ENCODE measurements around the gene FLNC.

Gene FLNC

DNA sequence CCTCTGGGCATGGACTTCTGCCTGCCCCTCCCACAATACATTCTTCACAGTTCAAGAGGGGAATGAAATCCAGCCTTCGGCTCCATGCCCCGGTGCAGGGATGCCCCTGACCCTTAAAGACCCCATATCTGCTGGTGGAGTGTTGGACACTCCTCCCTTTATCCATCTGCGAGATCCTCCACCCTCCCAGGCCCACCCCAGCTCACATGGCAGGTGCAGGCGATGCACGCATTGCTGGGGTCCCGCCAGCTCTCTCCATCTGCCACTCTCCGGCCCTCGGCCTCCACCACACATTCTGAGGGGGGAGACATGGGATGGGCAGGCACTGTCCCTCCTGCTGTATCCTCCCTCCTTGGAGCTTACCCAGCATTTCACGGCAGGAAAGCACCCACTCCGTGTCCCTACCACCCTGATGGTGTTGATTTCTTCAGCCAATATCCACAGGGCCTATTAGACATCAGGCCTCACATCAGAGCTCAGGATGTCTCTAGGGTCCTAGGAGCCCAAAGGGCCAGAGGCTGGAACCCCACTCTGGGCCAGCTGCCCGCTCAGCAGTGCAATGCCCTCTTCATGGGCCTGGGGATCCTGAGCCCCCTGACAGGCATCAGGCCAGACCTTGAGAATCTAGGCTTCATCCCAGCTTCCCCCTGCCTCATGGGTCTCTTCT, 50.7 kb downstream of the FLNC start:
- peak; percentile 42 for DNase-seq

DNA sequence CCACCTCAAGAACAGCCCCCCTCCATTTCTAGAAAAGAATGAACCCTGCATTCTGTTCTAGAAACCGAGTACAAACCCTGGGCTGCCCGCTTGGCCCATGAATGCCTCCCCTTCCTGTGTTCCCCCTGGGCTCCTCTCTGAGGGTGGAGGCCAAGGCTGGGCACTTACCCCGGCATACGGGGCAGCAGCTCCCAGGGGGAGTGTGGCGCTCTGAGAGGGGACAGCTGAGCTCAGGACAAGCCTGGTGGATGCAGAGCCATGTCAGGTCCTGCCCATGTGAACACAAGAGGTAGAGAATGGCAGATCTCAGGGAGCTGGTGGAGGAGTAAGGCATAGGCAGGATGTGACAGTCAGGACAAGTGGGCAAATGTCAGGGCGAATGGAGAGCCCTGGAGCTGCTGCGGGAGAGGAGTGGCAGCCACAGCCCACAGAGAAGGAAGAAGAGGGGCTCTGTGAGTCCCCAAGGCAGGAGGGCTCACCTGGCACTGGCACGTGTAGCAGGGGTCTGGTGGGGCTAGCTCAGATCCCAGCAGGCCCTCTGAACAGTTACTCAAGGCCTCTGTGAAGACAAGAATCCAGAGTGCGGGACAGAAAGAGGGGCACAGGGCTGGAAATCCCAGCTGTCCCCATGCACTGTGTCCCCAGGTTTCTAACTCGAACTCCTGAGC, 51.4 kb downstream of the FLNC start:
- DNase-seq = peak; percentile 20

GRCh38 chr7:128882134-128882533, 51.9 kb downstream of the FLNC start:
- DNase-seq = no peak

GRCh38 chr7:128883622-128884448, 53.6 kb downstream of the FLNC start:
- DNase-seq = peak; percentile 86

DNA sequence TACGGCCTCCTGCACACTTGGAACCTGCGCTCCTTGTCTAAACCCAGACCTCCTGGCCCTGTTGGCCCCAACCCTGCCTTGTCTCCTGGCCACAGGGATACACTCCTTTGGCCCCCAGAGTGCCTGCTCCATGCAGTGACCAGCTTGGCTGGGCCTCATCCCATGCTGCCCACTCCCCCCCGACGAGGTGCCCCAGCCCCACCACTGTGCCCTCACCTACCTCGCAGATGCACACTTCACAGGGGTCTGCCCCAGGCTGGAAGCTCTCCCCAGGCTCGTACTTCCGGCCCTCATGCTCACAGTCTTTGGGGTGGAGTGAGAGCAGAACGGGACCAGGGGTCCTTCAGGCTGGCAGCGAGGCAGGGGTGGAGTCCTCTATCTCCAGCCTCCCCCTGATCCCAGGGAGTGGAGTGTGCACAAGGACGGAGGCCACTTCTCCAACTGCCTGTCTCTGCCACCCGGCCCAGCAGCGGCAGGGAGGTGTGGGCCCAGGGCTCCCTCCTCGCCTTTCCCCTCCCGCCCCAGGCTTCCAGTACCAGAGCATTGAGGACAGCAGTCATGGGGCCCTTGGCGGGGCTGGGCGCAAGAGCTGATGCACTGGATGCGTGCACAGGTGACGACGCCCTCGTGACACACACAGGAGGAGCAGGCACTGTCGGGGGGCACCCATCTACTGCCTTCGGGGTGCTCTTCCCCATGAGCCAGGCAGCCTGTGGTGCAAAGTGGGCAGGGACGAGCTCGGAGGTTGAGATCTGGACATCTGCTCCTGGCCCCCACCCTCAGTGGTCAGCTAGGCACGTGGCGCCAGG, 54.6 kb downstream of the FLNC start:
- peak; percentile 37 for DNase-seq

GRCh38 chr7:128885370-128886187, 55.4 kb downstream of the FLNC start:
- peak; percentile 27 for DNase-seq

- peak; percentile 37 for DNase-seq
Observed at GRCh38 chr7:128886391-128887168, 56.4 kb downstream of the FLNC start.

DNA sequence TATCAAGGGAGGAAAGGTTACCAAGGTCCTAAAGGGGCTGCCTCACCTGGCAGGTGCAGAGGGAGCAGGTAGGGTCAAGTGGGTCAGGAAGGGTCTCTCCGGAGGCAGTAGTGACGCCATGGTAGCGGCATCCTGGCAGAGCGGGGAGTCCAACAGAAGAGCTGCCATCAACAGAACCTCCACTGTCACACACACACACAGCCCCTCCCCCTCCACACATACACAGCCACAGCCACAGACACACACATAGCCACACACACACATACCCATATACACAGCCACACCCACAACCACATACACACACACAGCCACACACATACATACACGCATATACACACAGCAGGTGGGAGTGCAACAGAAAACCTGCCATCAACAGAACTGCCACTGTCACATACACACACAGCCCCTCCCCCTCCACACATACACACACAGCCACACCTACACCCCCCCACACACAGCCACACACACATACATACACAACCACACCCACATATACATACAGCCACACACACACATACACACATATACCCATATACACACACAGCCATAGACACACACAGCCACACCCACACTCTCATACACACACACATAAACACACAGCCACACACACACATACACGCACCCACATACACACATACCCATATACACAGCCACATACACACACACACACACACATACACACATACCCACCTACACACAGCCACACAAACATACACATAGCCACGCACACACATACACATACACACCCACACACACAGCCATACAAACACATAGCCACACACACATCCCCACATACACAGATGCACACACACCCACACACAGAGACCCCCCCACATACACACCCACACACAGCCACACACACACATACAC, 57.2 kb downstream of the FLNC start:
- DNase-seq = peak; percentile 27

- DNase-seq = no peak
Observed at GRCh38 chr7:128888039-128888755, 58.0 kb downstream of the FLNC start.

GRCh38 chr7:128888756-128889095, 58.5 kb downstream of the FLNC start:
- DNase-seq = peak; percentile 20

DNA sequence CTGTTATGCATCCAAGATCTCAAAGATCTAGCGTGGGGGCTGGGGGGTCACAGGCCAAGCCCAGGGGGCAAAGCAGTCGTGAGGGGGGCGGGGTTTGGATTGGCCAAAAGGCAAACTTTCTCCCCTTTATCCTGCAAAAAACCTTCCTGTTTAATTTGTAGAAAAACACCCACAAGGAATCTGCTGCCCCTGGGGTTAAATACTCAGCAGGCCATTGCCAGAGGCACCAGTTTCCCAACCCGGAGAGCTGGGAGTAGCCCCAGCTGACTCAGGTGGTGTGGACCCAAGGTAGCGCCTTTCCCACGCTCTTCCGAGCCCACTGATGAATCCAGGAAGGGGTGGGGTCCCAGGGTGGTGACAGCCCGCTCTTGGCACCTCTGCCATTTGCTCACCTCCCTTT, 58.9 kb downstream of the FLNC start:
- peak; percentile 10 for DNase-seq

DNA sequence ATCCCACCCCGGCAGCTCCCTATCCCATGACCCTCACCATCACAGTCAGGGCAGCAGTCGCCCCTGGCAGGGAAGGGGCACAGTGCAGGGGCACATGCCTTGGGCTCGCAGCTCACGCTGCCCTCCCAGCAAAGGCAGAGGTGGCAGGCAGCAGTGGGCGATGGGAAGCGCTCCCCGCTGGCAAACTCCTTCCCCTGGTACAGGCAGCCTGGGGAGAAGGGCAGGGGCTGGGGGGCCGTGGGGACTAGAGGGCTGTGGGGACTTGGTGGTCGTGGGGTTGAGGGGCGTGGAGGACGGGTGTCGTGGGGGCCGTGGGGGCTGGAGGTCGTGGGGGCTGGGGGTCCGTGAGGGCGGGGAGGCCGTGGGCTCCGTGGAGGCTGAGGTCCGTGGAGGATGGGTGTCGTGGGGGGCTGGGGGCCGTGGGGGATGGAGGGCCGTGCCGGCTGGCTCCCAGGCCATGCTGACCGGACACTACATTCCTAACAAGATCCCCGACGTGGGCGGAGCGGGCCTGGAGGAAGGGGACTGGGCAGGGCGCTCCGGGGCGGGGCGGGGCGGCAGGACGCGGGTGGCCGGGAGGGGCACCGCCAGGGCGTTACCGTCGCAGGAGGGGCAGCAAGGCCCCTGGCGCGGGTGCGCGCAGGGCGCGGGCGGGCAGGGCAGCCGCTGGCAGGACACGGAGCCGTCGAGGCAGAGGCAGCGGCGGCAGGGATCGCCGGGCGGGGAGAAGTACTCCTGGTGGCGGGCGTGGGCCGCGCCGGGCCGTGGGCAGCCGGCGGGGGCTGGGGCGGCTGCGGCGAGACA, 60.3 kb downstream of the FLNC start:
- DNase-seq = peak; percentile 47

GRCh38 chr7:128891110-128891941, 61.1 kb downstream of the FLNC start:
- peak; percentile 42 for DNase-seq

- no peak for DNase-seq
Observed at GRCh38 chr7:128891942-128892269, 61.7 kb downstream of the FLNC start.

DNA sequence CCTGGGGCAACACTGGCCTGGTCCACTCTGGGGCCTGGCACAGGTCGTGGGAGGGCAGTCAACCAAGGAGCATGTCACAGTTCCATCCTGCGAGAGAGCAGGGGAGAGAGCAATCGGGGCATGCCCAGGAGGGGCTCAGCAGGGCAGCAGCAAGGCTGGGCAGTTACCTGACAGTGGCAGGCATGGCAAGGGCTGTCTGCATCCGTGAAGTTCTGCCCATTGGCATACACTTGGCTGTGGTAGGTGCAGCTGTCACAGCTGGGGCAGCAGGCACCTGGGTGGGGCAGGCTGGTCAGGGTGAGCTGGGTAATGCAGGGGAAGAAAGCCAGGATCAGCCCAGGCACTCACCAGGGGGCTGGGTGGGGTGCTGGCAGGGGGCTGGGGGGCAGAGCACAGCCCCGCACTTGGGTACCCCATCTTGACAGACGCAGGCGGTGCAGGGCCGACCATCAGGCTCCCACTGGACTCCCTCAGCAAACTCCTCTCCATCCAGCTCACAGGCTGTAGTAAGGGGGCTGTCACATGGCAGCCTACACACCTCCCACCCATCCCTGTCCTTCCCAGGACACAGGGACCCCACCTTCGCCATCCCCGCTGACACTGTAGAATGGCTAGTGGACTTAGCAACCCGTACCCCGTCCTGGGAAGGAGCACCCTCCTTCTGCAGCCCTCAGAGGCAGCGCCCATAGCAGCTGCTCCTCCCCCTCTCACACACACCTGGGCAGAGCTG, 62.5 kb downstream of the FLNC start:
- DNase-seq = peak; percentile 38

DNA sequence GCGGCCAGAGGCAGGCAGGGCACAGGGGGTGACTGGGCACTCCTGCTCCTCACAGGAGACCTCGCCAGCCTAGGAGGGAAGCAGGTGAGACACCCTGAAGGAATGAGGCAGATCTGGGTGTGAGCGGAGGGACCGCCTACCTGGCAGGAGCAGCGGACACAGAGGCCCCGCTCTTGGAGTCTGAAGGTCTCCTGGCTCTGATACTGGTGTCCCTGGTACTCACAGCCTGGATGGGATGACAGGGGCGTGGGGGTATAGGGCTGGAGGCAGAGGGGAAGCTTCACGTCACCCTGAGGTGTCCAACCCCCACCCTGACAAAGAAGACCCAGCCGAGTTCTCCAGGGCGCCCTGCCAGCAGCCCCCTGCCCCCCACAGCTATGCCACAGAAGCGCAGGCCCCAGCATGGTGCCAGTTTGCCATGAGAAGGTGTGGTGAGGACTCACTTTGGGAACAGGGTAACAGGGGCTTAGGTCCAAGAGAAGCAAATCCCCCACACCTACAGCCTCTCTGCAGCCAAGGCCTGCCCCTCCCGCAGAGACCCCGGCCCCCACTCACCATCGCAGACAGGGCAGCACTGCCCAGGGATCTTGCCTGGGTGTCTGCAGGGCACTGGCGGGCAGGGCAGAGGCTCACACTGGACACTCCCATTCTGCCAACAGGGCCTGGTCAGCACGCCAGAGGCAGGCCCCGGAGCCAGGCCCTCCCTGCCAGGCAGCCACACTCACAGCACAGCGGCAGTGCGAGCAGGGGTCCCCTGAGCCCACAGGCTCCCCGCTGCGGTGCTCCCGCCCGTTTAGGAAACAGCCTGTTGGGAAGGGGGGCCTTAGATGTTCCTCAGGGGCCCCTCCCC, 63.3 kb downstream of the FLNC start:
- peak; percentile 30 for DNase-seq
